ENCODE results near the gene GABRR3.

The GABRR3 gene

GRCh38 chr3:98035208-98035607 is at the start of gene GABRR3:
TSS of gene GABRR3 (minus strand) at chr3:98035315. CDS start at chr3:98034987, 328 bp downstream.
- Histone ChIP-seq H3K4me1 (ENCODE audit: control insufficient read depth in 1 of 2, insufficient read depth in 2 of 2, low read length in 2 of 2) (peaks cover 0 to 2% of the 10 kb centered on the region in 2 donors), H3K36me3 (ENCODE audit: control insufficient read depth in 1 of 2, insufficient read depth in 2 of 2, low read length in 2 of 2) (no peaks in the 10 kb centered on the region), H3K4me3 (ENCODE audit: low read depth in 1 of 2, low read length in 2 of 2) (no peak within 1 kb of the TSS), H3K27me3 (ENCODE audit: control insufficient read depth in 1 of 2, insufficient read depth in 2 of 2, low read length in 2 of 2) (peaks cover 3 to 6% of the 10 kb centered on the region in 2 donors), H3K9ac (ENCODE audit: low read depth in 1 of 2, low read length in 2 of 2) (no peak within 1 kb of the TSS), H3K27ac (ENCODE audit: low read depth, low read length) (no peak within 1 kb of the TSS), H3K9me3 (ENCODE audit: control insufficient read depth in 1 of 2, low read length in 2 of 2) (no peaks in the 10 kb centered on the region)

GRCh38 chr3:98073486-98073885 is 38.4 kb upstream of the GABRR3 start:
- H3K36me3 ChIP-seq (ENCODE audit: control insufficient read depth in 1 of 2, insufficient read depth in 2 of 2, low read length in 2 of 2), result no peaks in the 10 kb centered on the region
- no peak overlapping the region for H3K27ac ChIP-seq (ENCODE audit: low read depth, low read length)
- H3K4me3 ChIP-seq (ENCODE audit: low read depth in 1 of 2, low read length in 2 of 2), result no peak overlapping the region
- no peak overlapping the region for H3K9ac ChIP-seq (ENCODE audit: low read depth in 1 of 2, low read length in 2 of 2)
- H3K27me3 ChIP-seq (ENCODE audit: control insufficient read depth in 1 of 2, insufficient read depth in 2 of 2, low read length in 2 of 2), result no peaks in the 10 kb centered on the region
- H3K4me1 ChIP-seq (ENCODE audit: control insufficient read depth in 1 of 2, insufficient read depth in 2 of 2, low read length in 2 of 2), result no peaks in the 10 kb centered on the region
- no peaks in the 10 kb centered on the region for H3K9me3 ChIP-seq (ENCODE audit: control insufficient read depth in 1 of 2, low read length in 2 of 2)

DNA sequence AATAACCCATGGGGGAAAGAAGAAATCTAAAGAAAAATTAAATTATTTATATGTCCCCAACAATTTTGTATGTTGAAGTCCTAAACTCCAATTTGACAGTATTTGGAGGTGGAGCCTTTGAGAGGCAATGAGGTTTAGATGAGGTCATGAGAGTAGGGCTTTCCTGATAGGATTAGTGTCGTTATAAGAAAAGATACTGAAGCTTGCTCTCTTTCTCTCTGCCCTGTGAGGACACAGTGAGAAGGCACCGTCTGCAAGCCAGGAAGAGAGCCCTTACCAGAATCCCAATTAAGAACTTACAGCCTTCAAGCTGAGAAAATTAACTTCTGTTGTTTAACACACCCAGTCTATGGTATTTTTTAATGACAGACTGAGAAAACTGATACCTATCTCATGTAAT is 35.7 kb upstream of the GABRR3 start:
- no peaks in the 10 kb centered on the region for H3K9me3 ChIP-seq (ENCODE audit: control insufficient read depth in 1 of 2, low read length in 2 of 2)
- no peaks in the 10 kb centered on the region for H3K36me3 ChIP-seq (ENCODE audit: control insufficient read depth in 1 of 2, insufficient read depth in 2 of 2, low read length in 2 of 2)
- no peak overlapping the region for H3K27ac ChIP-seq (ENCODE audit: low read depth, low read length)
- H3K27me3 ChIP-seq (ENCODE audit: control insufficient read depth in 1 of 2, insufficient read depth in 2 of 2, low read length in 2 of 2), result no peaks in the 10 kb centered on the region
- no peak overlapping the region for H3K4me3 ChIP-seq (ENCODE audit: low read depth in 1 of 2, low read length in 2 of 2)
- no peaks in the 10 kb centered on the region for H3K4me1 ChIP-seq (ENCODE audit: control insufficient read depth in 1 of 2, insufficient read depth in 2 of 2, low read length in 2 of 2)
- no peak overlapping the region for H3K9ac ChIP-seq (ENCODE audit: low read depth in 1 of 2, low read length in 2 of 2)

- Histone ChIP-seq H3K4me3 (ENCODE audit: low read depth in 1 of 2, low read length in 2 of 2) (no peak overlapping the region), H3K4me1 (ENCODE audit: control insufficient read depth in 1 of 2, insufficient read depth in 2 of 2, low read length in 2 of 2) (no peaks in the 10 kb centered on the region), H3K27ac (ENCODE audit: low read depth, low read length) (no peak overlapping the region), H3K36me3 (ENCODE audit: control insufficient read depth in 1 of 2, insufficient read depth in 2 of 2, low read length in 2 of 2) (no peaks in the 10 kb centered on the region), H3K27me3 (ENCODE audit: control insufficient read depth in 1 of 2, insufficient read depth in 2 of 2, low read length in 2 of 2) (no peaks in the 10 kb centered on the region), H3K9me3 (ENCODE audit: control insufficient read depth in 1 of 2, low read length in 2 of 2) (no peaks in the 10 kb centered on the region), H3K9ac (ENCODE audit: low read depth in 1 of 2, low read length in 2 of 2) (no peak overlapping the region)
Observed at GRCh38 chr3:98068824-98069223, 33.7 kb upstream of the GABRR3 start.

DNA sequence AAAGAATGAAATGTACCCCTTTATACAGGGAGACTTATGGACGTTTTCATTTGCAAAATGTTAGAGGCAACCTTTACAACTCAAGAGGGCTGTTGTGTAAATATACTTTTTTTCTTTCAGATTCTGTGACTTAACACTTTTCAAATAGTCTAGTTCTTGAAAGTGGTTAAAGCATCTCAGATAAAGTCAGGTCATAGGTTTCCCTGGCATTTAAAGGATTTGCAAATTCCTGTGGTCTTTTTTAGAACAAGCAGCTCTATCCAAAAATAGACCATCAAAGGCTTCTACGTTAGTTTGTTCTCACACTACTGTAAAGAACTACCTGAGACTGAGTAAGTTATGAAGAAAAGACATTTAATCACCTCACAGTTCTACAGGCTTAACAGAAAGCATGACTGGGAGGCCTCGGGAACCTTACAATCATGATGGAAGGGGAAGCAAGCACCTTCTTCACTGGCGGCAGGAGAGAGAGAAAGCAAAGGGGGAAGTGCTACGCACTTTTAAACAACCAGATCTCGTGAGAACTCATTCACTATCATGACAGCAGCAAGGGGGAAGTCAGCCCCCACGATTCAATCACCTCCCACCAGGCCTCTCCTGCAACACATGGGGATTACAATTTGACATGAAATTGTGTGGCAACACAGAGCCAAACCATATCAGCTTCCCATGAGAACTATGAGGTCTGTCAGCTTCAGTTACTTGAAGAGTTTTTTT is 23.3 kb upstream of the GABRR3 start:
- H3K4me3 ChIP-seq (ENCODE audit: low read depth in 1 of 2, low read length in 2 of 2), result no peak overlapping the region
- no peaks in the 10 kb centered on the region for H3K36me3 ChIP-seq (ENCODE audit: control insufficient read depth in 1 of 2, insufficient read depth in 2 of 2, low read length in 2 of 2)
- no peaks in the 10 kb centered on the region for H3K4me1 ChIP-seq (ENCODE audit: control insufficient read depth in 1 of 2, insufficient read depth in 2 of 2, low read length in 2 of 2)
- H3K9me3 ChIP-seq (ENCODE audit: control insufficient read depth in 1 of 2, low read length in 2 of 2), result no peaks in the 10 kb centered on the region
- H3K9ac ChIP-seq (ENCODE audit: low read depth in 1 of 2, low read length in 2 of 2), result no peak overlapping the region
- no peak overlapping the region for H3K27ac ChIP-seq (ENCODE audit: low read depth, low read length)
- no peaks in the 10 kb centered on the region for H3K27me3 ChIP-seq (ENCODE audit: control insufficient read depth in 1 of 2, insufficient read depth in 2 of 2, low read length in 2 of 2)

DNA sequence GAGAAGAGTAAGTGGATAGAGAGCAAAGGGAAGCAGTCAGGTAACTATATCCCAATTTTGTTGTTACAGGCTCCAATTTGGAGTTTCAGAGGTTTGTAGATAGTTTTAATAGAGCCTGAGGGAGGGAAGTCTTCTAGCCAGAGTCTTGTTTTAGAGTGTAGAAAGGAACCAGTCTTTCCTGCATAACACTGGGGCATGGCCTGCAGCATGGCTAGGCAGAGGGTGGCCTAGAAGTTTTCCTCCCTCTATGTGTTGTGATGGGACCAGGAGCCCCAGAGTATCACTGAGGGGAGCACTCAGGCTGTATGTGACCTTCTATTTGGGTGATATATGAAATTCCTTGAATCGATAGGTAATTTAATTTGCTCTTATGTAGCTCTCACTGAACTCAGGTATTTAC is 22.5 kb upstream of the GABRR3 start:
- Histone ChIP-seq H3K4me1 (ENCODE audit: control insufficient read depth in 1 of 2, insufficient read depth in 2 of 2, low read length in 2 of 2) (no peaks in the 10 kb centered on the region), H3K9me3 (ENCODE audit: control insufficient read depth in 1 of 2, low read length in 2 of 2) (no peaks in the 10 kb centered on the region), H3K27me3 (ENCODE audit: control insufficient read depth in 1 of 2, insufficient read depth in 2 of 2, low read length in 2 of 2) (no peaks in the 10 kb centered on the region), H3K36me3 (ENCODE audit: control insufficient read depth in 1 of 2, insufficient read depth in 2 of 2, low read length in 2 of 2) (no peaks in the 10 kb centered on the region), H3K9ac (ENCODE audit: low read depth in 1 of 2, low read length in 2 of 2) (no peak overlapping the region), H3K4me3 (ENCODE audit: low read depth in 1 of 2, low read length in 2 of 2) (no peak overlapping the region), H3K27ac (ENCODE audit: low read depth, low read length) (no peak overlapping the region)

DNA sequence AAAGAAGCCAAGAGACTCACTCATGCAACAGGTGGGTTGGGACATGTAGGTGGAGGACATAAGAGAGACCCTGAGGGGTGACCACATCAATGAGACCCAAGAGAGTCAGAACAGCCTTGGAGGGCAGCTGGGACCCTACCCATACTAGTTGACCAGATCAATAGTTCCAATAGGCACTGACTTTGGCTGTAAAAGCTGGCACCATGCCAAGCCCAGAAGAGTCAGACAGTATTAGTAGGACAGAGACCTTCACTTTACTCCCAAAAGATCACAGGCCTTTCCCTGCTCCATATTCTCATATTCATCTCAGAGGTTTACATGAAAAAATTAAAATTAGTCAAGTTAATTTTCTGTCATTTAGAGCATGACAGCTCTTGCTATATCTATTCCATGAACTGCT is 20.9 kb upstream of the GABRR3 start:
- Histone ChIP-seq H3K27me3 (ENCODE audit: control insufficient read depth in 1 of 2, insufficient read depth in 2 of 2, low read length in 2 of 2) (no peaks in the 10 kb centered on the region), H3K9me3 (ENCODE audit: control insufficient read depth in 1 of 2, low read length in 2 of 2) (no peaks in the 10 kb centered on the region), H3K27ac (ENCODE audit: low read depth, low read length) (no peak overlapping the region), H3K36me3 (ENCODE audit: control insufficient read depth in 1 of 2, insufficient read depth in 2 of 2, low read length in 2 of 2) (no peaks in the 10 kb centered on the region), H3K4me1 (ENCODE audit: control insufficient read depth in 1 of 2, insufficient read depth in 2 of 2, low read length in 2 of 2) (no peaks in the 10 kb centered on the region), H3K4me3 (ENCODE audit: low read depth in 1 of 2, low read length in 2 of 2) (no peak overlapping the region), H3K9ac (ENCODE audit: low read depth in 1 of 2, low read length in 2 of 2) (no peak overlapping the region)

GRCh38 chr3:98049271-98049670 is 14.2 kb upstream of the GABRR3 start:
- Histone ChIP-seq H3K9ac (ENCODE audit: low read depth in 1 of 2, low read length in 2 of 2) (no peak overlapping the region), H3K27me3 (ENCODE audit: control insufficient read depth in 1 of 2, insufficient read depth in 2 of 2, low read length in 2 of 2) (no peaks in the 10 kb centered on the region), H3K9me3 (ENCODE audit: control insufficient read depth in 1 of 2, low read length in 2 of 2) (no peaks in the 10 kb centered on the region), H3K27ac (ENCODE audit: low read depth, low read length) (no peak overlapping the region), H3K4me1 (ENCODE audit: control insufficient read depth in 1 of 2, insufficient read depth in 2 of 2, low read length in 2 of 2) (no peaks in the 10 kb centered on the region), H3K4me3 (ENCODE audit: low read depth in 1 of 2, low read length in 2 of 2) (no peak overlapping the region), H3K36me3 (ENCODE audit: control insufficient read depth in 1 of 2, insufficient read depth in 2 of 2, low read length in 2 of 2) (no peaks in the 10 kb centered on the region)

GRCh38 chr3:98048586-98048985 is 13.5 kb upstream of the GABRR3 start:
- no peaks in the 10 kb centered on the region for H3K36me3 ChIP-seq (ENCODE audit: control insufficient read depth in 1 of 2, insufficient read depth in 2 of 2, low read length in 2 of 2)
- no peak overlapping the region for H3K9ac ChIP-seq (ENCODE audit: low read depth in 1 of 2, low read length in 2 of 2)
- no peak overlapping the region for H3K27ac ChIP-seq (ENCODE audit: low read depth, low read length)
- H3K4me1 ChIP-seq (ENCODE audit: control insufficient read depth in 1 of 2, insufficient read depth in 2 of 2, low read length in 2 of 2), result no peaks in the 10 kb centered on the region
- no peaks in the 10 kb centered on the region for H3K27me3 ChIP-seq (ENCODE audit: control insufficient read depth in 1 of 2, insufficient read depth in 2 of 2, low read length in 2 of 2)
- no peak overlapping the region for H3K4me3 ChIP-seq (ENCODE audit: low read depth in 1 of 2, low read length in 2 of 2)
- no peaks in the 10 kb centered on the region for H3K9me3 ChIP-seq (ENCODE audit: control insufficient read depth in 1 of 2, low read length in 2 of 2)

GRCh38 chr3:98041350-98041749 is 6.2 kb upstream of the GABRR3 start:
- no peak overlapping the region for H3K4me3 ChIP-seq (ENCODE audit: low read depth in 1 of 2, low read length in 2 of 2)
- peaks cover 0 to 2% of the 10 kb centered on the region in 2 donors for H3K4me1 ChIP-seq (ENCODE audit: control insufficient read depth in 1 of 2, insufficient read depth in 2 of 2, low read length in 2 of 2)
- H3K27ac ChIP-seq (ENCODE audit: low read depth, low read length), result no peak overlapping the region

More at GRCh38 chr3:98041350-98041749, 6.2 kb upstream of the GABRR3 start:
- no peak overlapping the region for H3K9ac ChIP-seq (ENCODE audit: low read depth in 1 of 2, low read length in 2 of 2)
- H3K27me3 ChIP-seq (ENCODE audit: control insufficient read depth in 1 of 2, insufficient read depth in 2 of 2, low read length in 2 of 2), result no peaks in the 10 kb centered on the region
- H3K36me3 ChIP-seq (ENCODE audit: control insufficient read depth in 1 of 2, insufficient read depth in 2 of 2, low read length in 2 of 2), result no peaks in the 10 kb centered on the region
- no peaks in the 10 kb centered on the region for H3K9me3 ChIP-seq (ENCODE audit: control insufficient read depth in 1 of 2, low read length in 2 of 2)

All from duodenal mucosa (tissue), 2 donors.